IMR-90 (cell line): ENCODE measurements around the gene TSR3. TPM values are rescaled to one million over a fixed set of nuclear protein-coding genes. Genes with fewer than 3 reads are reported as not detected.

Source experiments
- ATAC-seq: fragments of 200-7000 bp; cut with Tn5 transposase; 2 replicates; pipeline ENCODE4 v1.9.1; 2020; ENCODE audit warnings: low read depth, mild to moderate bottlenecking, moderate library complexity
- BruUV-seq: library from RNA; stranded (reverse); fragments of 400-500 nt; replicated peaks from 2 replicates; lab custom pipeline; 2021; lab: Mats Ljungman, UMichigan
- CTCF ChIA-PET: fragments of 300-600 bp; formaldehyde crosslinking; extraction: SDS; loops from one replicate; lab custom pipeline; 2021; ENCODE audit warnings: antibody characterized with exemption; lab: Yijun Ruan, JAX
- POLR2A ChIA-PET: fragments of 300-600 bp; sonication (Branson Sonifier 250); formaldehyde crosslinking; loops from one replicate; lab custom pipeline; 2022; ENCODE audit warnings: antibody characterized with exemption; ENCODE audit not compliant: unreplicated experiment; lab: Charles Lee
- DNase-seq: peaks from one replicate; pipeline ENCODE4 v3.0.0; 2013
- H2AFZ ChIP-seq: replicated peaks from 2 replicates; pipeline ENCODE3; 2013; ENCODE audit warnings: low read length, mild to moderate bottlenecking; ENCODE audit not compliant: poor library complexity
- H2AK5ac ChIP-seq: 2 replicates; pipeline ENCODE4 v1.6.1; 2013; ENCODE audit warnings: low read depth, low read length, inconsistent platforms
- H2AK9ac ChIP-seq: replicated peaks from 2 replicates; pipeline ENCODE3; 2013; ENCODE audit warnings: mild to moderate bottlenecking, low read depth, low read length, moderate library complexity; ENCODE audit not compliant: poor library complexity
- H2BK120ac ChIP-seq: 2 replicates; pipeline ENCODE4 v1.6.1; 2013; ENCODE audit warnings: low read depth, low read length, inconsistent platforms
- H2BK15ac ChIP-seq: 3 replicates; pipeline ENCODE4 v1.6.1; 2013; ENCODE audit warnings: low read depth, low read length, inconsistent platforms
- H2BK20ac ChIP-seq: 2 replicates; pipeline ENCODE4 v1.6.1; 2013; ENCODE audit warnings: low read depth, mild to moderate bottlenecking, inconsistent platforms, low read length, moderate library complexity
- H2BK5ac ChIP-seq: 2 replicates; pipeline ENCODE4 v1.6.1; 2013; ENCODE audit warnings: mild to moderate bottlenecking, low read depth, low read length, inconsistent platforms; ENCODE audit not compliant: poor library complexity, severe bottlenecking
- H3K14ac ChIP-seq: replicated peaks from 2 replicates; pipeline ENCODE4 v1.6.1; 2013; ENCODE audit warnings: low read depth, low read length, inconsistent platforms
- H3K18ac ChIP-seq: 2 replicates; pipeline ENCODE4 v1.6.1; 2013; ENCODE audit warnings: low read depth, low read length, control low read depth
- H3K23ac ChIP-seq: 2 replicates; pipeline ENCODE4 v1.6.1; 2013; ENCODE audit warnings: low read depth, low read length, inconsistent platforms
- H3K27ac ChIP-seq: 2 replicates; pipeline ENCODE4 v1.5.1; 2013; ENCODE audit warnings: mild to moderate bottlenecking, control low read depth, low read length; ENCODE audit not compliant: insufficient read depth
- H3K27me3 ChIP-seq: 2 replicates; pipeline ENCODE4 v1.6.1; 2013; ENCODE audit warnings: low read length; ENCODE audit not compliant: control insufficient read depth, insufficient read depth
- H3K36me3 ChIP-seq: 2 replicates; pipeline ENCODE4 v1.6.1; 2013; ENCODE audit warnings: low read length, mixed read lengths; ENCODE audit not compliant: control insufficient read depth, insufficient read depth
- H3K4ac ChIP-seq: 2 replicates; pipeline ENCODE4 v1.6.1; 2013; ENCODE audit warnings: low read depth, low read length, inconsistent platforms
- H3K4me1 ChIP-seq: 2 replicates; pipeline ENCODE4 v1.6.1; 2013; ENCODE audit warnings: low read length, mixed read lengths; ENCODE audit not compliant: control insufficient read depth, insufficient read depth
- H3K4me2 ChIP-seq: 2 replicates; pipeline ENCODE4 v1.6.1; 2013; ENCODE audit warnings: low read depth, mild to moderate bottlenecking, control low read depth, low read length, moderate library complexity
- H3K4me3 ChIP-seq: 2 replicates; pipeline ENCODE4 v1.5.1; 2013; ENCODE audit warnings: low read depth, mild to moderate bottlenecking, control low read depth, low read length, moderate library complexity; ENCODE audit not compliant: insufficient read depth
- H3K56ac ChIP-seq: 2 replicates; pipeline ENCODE4 v1.6.1; 2013; ENCODE audit warnings: low read length, inconsistent platforms; ENCODE audit not compliant: insufficient read depth; ENCODE audit errors: extremely low read depth
- H3K79me1 ChIP-seq, 2 experiments: 2 replicates each; pipeline ENCODE4 v1.6.1; 2013; ENCODE audit warnings: low read length in 2 of 2, inconsistent platforms in 1 of 2, low read depth in 1 of 2
- H3K9ac ChIP-seq: 2 replicates; pipeline ENCODE4 v1.6.1; 2013; ENCODE audit warnings: low read depth, low read length, control low read depth
- H3K9me1 ChIP-seq: 2 replicates; pipeline ENCODE4 v1.6.1; 2013; ENCODE audit warnings: low read length, inconsistent platforms; ENCODE audit not compliant: insufficient read depth
- H3K9me3 ChIP-seq: 2 replicates; pipeline ENCODE4 v1.6.1; 2013; ENCODE audit warnings: low read length; ENCODE audit not compliant: control insufficient read depth, insufficient read depth
- H4K20me1 ChIP-seq: 2 replicates; pipeline ENCODE4 v1.6.1; 2013; ENCODE audit warnings: low read length, inconsistent platforms; ENCODE audit not compliant: insufficient read depth
- H4K5ac ChIP-seq: 2 replicates; pipeline ENCODE4 v1.6.1; 2013; ENCODE audit warnings: mild to moderate bottlenecking, low read depth, low read length, control low read depth
- H4K8ac ChIP-seq, 2 experiments: 2 replicates each; pipeline ENCODE4 v1.6.1; 2013; ENCODE audit warnings: low read depth in 2 of 2, low read length in 2 of 2, control low read depth in 1 of 2, inconsistent platforms in 1 of 2
- H4K91ac ChIP-seq: 2 replicates; pipeline ENCODE4 v1.6.1; 2013; ENCODE audit warnings: low read depth, low read length, inconsistent platforms; ENCODE audit not compliant: insufficient read depth
- BHLHE40 ChIP-seq: fragments of 150-350 bp; IDR thresholded peaks from 2 replicates; pipeline ENCODE4 v1.6.1; 2016; ENCODE audit warnings: mild to moderate bottlenecking, low read depth, low read length
- CEBPB ChIP-seq: IDR thresholded peaks from 2 replicates; pipeline ENCODE4 v1.6.1; 2012; ENCODE audit warnings: low read depth, low read length, improper control_type of control experiment
- CHD1 ChIP-seq: IDR thresholded peaks from 2 replicates; pipeline ENCODE4 v1.6.1; 2012; ENCODE audit warnings: low read depth, low read length, improper control_type of control experiment
- ELK1 ChIP-seq: fragments of 150-350 bp; IDR thresholded peaks from 2 replicates; pipeline ENCODE4 v1.6.1; 2016; ENCODE audit warnings: low read depth, mild to moderate bottlenecking, low read length, moderate library complexity, borderline replicate concordance
- FOS ChIP-seq: fragments of 150-350 bp; IDR thresholded peaks from 2 replicates; pipeline ENCODE4 v1.6.1; 2016; ENCODE audit warnings: low read depth, low read length
- MAFK ChIP-seq: IDR thresholded peaks from 2 replicates; pipeline ENCODE4 v1.6.1; 2012; ENCODE audit warnings: low read depth, low read length, improper control_type of control experiment
- MAZ ChIP-seq: IDR thresholded peaks from 2 replicates; pipeline ENCODE4 v1.6.1; 2012; ENCODE audit warnings: low read depth, mild to moderate bottlenecking, low read length, improper control_type of control experiment, moderate library complexity, borderline replicate concordance
- MXI1 ChIP-seq: IDR thresholded peaks from 2 replicates; pipeline ENCODE4 v1.6.1; 2012; ENCODE audit warnings: low read depth, mild to moderate bottlenecking, low read length, moderate library complexity, borderline replicate concordance
- NFE2L2 ChIP-seq: fragments of 150-350 bp; IDR thresholded peaks from 2 replicates; pipeline ENCODE4 v1.6.1; 2016; ENCODE audit warnings: low read depth, mild to moderate bottlenecking, low read length
- RAD21 ChIP-seq: IDR thresholded peaks from 2 replicates; pipeline ENCODE4 v1.6.1; 2012; ENCODE audit warnings: low read length, improper control_type of control experiment
- RCOR1 ChIP-seq: IDR thresholded peaks from 2 replicates; pipeline ENCODE4 v1.6.1; 2012; ENCODE audit warnings: mild to moderate bottlenecking, low read length, improper control_type of control experiment; ENCODE audit not compliant: insufficient replicate concordance
- RFX5 ChIP-seq: IDR thresholded peaks from 2 replicates; pipeline ENCODE4 v1.8.0; 2012; ENCODE audit warnings: low read depth, mild to moderate bottlenecking, low read length, moderate library complexity
- SMC3 ChIP-seq: fragments of 150-350 bp; IDR thresholded peaks from 2 replicates; pipeline ENCODE4 v1.6.1; 2016; ENCODE audit warnings: low read depth, mild to moderate bottlenecking, antibody characterized with exemption, low read length, moderate library complexity
- USF2 ChIP-seq: fragments of 150-350 bp; IDR thresholded peaks from 2 replicates; pipeline ENCODE4 v1.6.1; 2017; ENCODE audit warnings: mild to moderate bottlenecking, antibody characterized with exemption, low read length, low read depth
- WGBS, 2 experiments: methylation state at CpG; one replicate each; pipeline versions ENCODE4 v1.1.5 to v1.1.7; 2013; ENCODE audit warnings: missing lambda C conversion rate in 2 of 2; ENCODE audit not compliant: insufficient read length in 1 of 2; ENCODE audit errors: extremely low coverage in 2 of 2; 5-methylcytosine and 5-hydroxymethylcytosine counted together
- dilution Hi-C: fragments of 300-500 bp; cut with HindIII; formaldehyde crosslinking; loops from one replicate; pipeline ENCODE4 v1.14.3; 2018; ENCODE audit warnings: low sequenced_read_pairs; ENCODE audit not compliant: unreplicated experiment
- in situ Hi-C: fragments of 300-500 bp; cut with MboI; formaldehyde crosslinking; loops from 3 replicates; pipeline ENCODE4 v1.14.3; 2019; ENCODE audit warnings: low sequenced_read_pairs, inconsistent platforms, mixed read lengths
- intact Hi-C: fragments of 100-400 bp; cut with micrococcal nuclease; formaldehyde crosslinking; loops from 2 replicates; pipeline ENCODE4 v1.10.0; 2022
- polyA plus RNA-seq, 3 experiments: library from polyadenylated mRNA; depleted of rRNA; stranded (reverse); fragments of >200 nt; gene quantifications; 2 replicates each; pipeline ENCODE4 v1.2.3, GENCODE V29; 2012; ENCODE audit warnings: low replicate concordance in 1 of 3
- total RNA-seq: library from RNA; depleted of rRNA; stranded (reverse); fragments of >200 nt; gene quantifications from 2 replicates; pipeline ENCODE4 v1.2.3, GENCODE V29; 2012

The TSR3 gene
- total and polyA plus RNA-seq, 2 of the 4 experiments (the other 2 are of a cell fraction) = 38.0 to 52.9 TPM

- Histone ChIP-seq H3K9me3 (no peaks in the 10 kb centered on the region), H2AFZ (no peak overlapping the region), H3K27me3 (no peaks in the 10 kb centered on the region), H3K4me1 (no peaks in the 10 kb centered on the region), H4K20me1 (no peaks in the 10 kb centered on the region), H3K56ac (no peak overlapping the region), H3K9ac (no peak overlapping the region), H3K9me1 (0 out of 2 replicates have a peak, but pooled peaks cover 2% of the 10 kb centered on the region), H4K8ac (no peak overlapping the region), H2BK15ac (no peak overlapping the region), H2AK5ac (no peak overlapping the region), H3K4me2 (no peak overlapping the region), H2BK20ac (no peak overlapping the region), H3K23ac (no peak overlapping the region), H3K18ac (no peak overlapping the region), H2BK5ac (no peak overlapping the region), H3K4ac (no peak overlapping the region), H2AK9ac (no peak overlapping the region), H4K5ac (no peak overlapping the region), H4K91ac (no peak overlapping the region), H3K36me3 (peaks cover 35% of the 10 kb centered on the region), H3K27ac (no peak overlapping the region), H3K79me1 (no peaks in the 10 kb centered on the region), H3K4me3 (no peak overlapping the region), H2BK120ac (no peak overlapping the region), H3K14ac (no peak overlapping the region)
- TF ChIP-seq FOS (no peak), ELK1 (no peak), BHLHE40 (no peak), RFX5 (no peak), CHD1 (no peak), CEBPB (no peak), MAZ (no peak), NFE2L2 (no peak), USF2 (no peak), SMC3 (no peak), RCOR1 (no peak), RAD21 (no peak), MXI1 (no peak), MAFK (no peak)
- CTCF ChIA-PET = no interaction called here
- POLR2A ChIA-PET = no interaction called here
- intact Hi-C loops = no loop called here
- in situ Hi-C loops = no loop called here
- BruUV-seq = no TSS peak
- dilution Hi-C loops = no loop called here
- WGBS, 2 experiments = 83% methylated on average over 1 of the region's 21 CpGs; no CpG with 5 or more reads in 1 of the 2 experiments
- no peak for ATAC-seq
- DNase-seq = no peak
Measured at GRCh38 chr16:1393613-1394176, 42.0 kb upstream of the TSR3 start.
